Fibroblast of lung (primary cell): ENCODE results near the gene CIZ1.

Experiments used
- CTCF ChIP-seq, 2 donors: IDR thresholded peaks in 1 of 2; conservative IDR thresholded peaks in 1 of 2; 1 replicate in 1 of 2; 2 replicates in 1 of 2; pipeline ENCODE4 v1.5.1; 2011 to 2012; ENCODE audit warnings: low read length in 2 of 2, control low read depth in 1 of 2, inconsistent platforms in 1 of 2, low read depth in 1 of 2, mild to moderate bottlenecking in 1 of 2
- EZH2 ChIP-seq: IDR thresholded peaks from 2 replicates; pipeline ENCODE4 v1.5.1; 2012; ENCODE audit warnings: low read length, control low read depth, mild to moderate bottlenecking; ENCODE audit errors: missing control alignments

GRCh38 chr9:128168731-128169308, 22.6 kb downstream of the CIZ1 start:
- TF ChIP-seq EZH2 (no peak), CTCF (conservative IDR thresholded peaks at IDR 0.05 in 1 of 2, IDR thresholded peaks at IDR 0.05 in 1 of 2; ENCODE audit: low read depth in 1 of 2, low read length in 2 of 2) (no peak)
